Right renal pelvis (tissue), 4 donors: ENCODE results near the gene RAB31. TPM values are rescaled to one million over a fixed set of nuclear protein-coding genes. Genes with fewer than 3 reads are reported as not detected.

Experiments used
- DNase-seq, 4 donors: peaks; one replicate each; pipeline ENCODE4 v3.0.0-alpha.2; 2013; ENCODE audit warnings: low read depth in 4 of 4, low spot score in 3 of 4, missing footprints in 1 of 4
- polyA plus RNA-seq, 4 donors: library from polyadenylated mRNA; unstranded; fragments of 120-200 nt; gene quantifications; one replicate each; pipeline ENCODE4 v1.2.1, GENCODE V29; 2013; ENCODE audit not compliant: insufficient read length in 4 of 4

Gene RAB31
- polyA plus RNA-seq, 4 donors = 27.3 to 36.0 (median 34.0) TPM

DNA sequence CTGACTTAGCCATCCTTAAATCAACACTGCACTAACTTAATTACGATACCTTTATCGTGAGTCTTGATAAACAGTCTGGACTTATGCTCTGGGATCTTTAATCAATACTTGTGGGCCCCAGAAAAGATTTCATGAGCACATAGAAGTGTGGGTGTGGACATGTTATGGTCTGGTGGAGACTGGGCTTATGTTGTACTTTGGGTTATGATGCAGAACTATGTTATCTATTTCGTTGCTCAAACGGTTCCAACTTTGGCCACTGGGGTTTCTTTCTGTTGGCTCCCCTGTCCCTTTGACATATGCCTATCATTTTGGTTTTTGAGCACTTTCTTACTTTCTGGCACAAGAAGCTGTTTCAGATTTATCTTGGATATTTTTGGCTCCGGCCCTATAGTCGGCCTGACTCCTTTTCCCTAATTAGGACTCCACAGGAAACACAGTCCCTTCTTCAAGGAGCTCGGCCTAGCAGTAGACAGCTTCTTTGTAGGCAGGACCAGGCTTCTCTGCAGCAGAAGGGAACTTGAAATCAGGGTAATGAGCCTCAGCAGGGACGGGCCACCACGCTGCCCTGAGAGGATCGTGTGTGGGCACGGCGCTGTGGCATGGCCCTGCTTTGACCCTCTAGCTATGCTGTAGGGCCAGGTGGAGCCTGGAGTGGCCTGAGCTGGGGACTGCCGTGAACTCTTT, 123.1 kb downstream of the RAB31 start:
- no peak for DNase-seq

- DNase-seq = no peak
Measured at GRCh38 chr18:9831723-9832199, 123.7 kb downstream of the RAB31 start.

GRCh38 chr18:9832871-9833270, 124.8 kb downstream of the RAB31 start:
- DNase-seq = no peak

- DNase-seq = no peak
Measured at GRCh38 chr18:9834551-9834950, 126.5 kb downstream of the RAB31 start.

- no peak for DNase-seq
Measured at GRCh38 chr18:9835113-9835755, 127.1 kb downstream of the RAB31 start.

DNA sequence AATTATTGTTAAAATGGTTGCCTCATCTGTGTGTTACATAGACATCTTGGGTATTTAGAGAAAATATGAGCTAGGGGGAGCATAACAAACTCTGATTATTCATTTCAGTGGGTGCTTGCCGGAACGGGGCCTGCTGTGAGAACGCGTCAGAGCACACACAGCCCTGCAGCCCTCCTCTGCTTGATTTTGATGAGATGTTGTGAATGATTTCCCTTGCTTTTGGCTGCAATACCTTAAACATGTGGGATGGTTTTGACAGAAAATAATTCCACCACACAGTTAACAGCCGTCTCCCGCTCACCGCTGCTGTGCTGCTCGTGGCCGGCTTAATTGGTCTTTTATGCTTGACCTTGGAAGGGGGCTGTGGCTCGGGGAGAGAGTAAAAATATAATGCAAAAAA, 127.7 kb downstream of the RAB31 start:
- DNase-seq = no peak

GRCh38 chr18:9838144-9838877, 130.2 kb downstream of the RAB31 start:
- DNase-seq = no peak

DNA sequence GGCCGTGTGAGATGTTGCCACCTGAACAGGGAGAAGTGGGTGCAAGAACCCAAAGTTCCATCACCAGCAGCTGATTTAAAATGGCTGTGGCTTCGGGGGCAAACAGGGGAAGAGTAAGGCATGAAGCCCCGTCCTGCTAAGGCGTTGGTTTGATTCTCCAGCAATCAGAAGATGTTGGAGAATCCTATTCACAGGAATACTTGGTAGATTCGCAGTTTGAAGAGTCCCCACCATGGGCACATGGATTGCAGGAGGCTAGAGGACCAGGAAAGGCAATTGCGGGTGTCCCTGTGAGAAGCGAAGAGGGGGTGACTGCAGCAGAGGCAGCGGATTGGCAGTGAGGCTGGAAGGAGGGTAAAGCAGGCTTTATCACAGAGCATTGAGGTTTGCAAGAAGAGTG, 131.1 kb downstream of the RAB31 start:
- no peak for DNase-seq

DNA sequence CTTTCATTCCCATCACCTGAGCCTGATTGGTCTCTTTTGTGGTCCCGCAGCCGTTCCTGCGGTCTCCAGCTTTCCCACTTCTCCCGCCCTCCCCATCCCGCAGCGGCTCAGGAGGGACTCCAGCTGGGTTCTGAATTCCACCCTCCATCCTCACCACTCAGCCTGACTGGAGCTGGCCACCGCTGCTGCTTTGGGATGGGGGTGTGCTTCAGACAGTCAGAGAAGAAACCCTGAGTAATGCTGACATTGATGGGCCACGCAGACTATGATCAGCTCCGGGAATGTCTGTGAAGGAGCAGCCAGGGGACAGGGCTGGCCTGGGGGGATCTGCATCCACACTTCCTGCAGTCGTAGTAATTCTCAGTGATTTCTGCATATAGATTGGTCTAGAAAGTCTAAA, 131.8 kb downstream of the RAB31 start:
- no peak for DNase-seq

DNA sequence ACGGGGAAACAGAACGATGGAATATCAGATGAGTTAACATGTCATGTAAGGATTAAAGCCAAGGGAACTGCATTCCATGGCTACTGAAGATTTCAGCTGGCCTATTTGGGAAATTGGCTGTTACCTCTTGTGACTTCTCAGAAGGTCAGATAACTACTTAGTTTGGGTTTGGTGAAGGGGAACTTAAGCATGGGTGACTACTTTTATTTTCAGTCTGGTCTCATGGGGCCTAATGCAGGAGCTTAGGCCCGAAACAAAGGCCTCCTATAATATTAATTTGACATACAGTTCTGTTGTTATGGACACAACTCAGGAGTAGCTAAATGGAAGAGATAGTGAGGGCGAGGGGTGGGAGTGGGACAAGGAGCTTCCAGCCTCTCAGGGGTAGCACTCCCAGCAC, 133.7 kb downstream of the RAB31 start:
- no peak for DNase-seq

DNA sequence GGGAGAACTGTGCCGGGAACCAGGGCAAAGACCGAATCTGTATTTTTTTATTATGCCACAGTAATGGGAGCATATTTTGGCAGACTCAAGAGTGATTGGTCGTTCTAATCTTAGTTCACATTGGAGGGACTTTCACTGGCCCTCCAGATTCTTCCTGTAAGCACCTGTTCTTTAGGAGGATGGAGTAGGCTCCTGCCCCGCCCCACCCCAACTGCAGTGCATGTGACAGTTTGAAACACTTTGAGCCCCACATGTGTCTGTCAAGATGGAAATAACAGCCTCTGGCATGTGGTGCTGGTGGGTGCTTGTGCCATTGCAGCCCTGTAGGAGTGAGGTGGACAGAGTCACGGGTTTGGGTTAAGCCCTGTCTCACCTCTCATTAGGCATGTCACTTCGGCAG, 134.3 kb downstream of the RAB31 start:
- no peak for DNase-seq

DNA sequence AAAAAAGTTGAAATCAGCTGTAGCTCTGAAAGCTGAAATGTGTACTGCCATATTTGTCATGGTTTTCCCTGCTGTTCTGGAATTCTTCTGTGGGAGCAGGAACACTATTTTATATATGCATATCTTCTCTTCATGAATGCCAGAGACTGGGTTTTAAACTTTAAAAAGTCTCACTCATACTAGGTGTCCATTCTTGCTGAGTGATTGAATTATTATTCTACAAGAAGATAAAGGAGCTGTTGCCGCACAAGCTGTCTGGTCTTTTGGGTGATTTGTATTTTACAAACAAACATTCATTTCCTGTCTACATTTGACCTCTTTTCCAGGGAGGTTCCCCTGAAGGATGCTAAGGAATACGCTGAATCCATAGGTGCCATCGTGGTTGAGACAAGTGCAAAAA, 137.2 kb downstream of the RAB31 start:
- no peak for DNase-seq

- DNase-seq = no peak
Measured at GRCh38 chr18:9846162-9846925, 138.2 kb downstream of the RAB31 start.

- no peak for DNase-seq
Measured at GRCh38 chr18:9848170-9848879, 140.2 kb downstream of the RAB31 start.

DNA sequence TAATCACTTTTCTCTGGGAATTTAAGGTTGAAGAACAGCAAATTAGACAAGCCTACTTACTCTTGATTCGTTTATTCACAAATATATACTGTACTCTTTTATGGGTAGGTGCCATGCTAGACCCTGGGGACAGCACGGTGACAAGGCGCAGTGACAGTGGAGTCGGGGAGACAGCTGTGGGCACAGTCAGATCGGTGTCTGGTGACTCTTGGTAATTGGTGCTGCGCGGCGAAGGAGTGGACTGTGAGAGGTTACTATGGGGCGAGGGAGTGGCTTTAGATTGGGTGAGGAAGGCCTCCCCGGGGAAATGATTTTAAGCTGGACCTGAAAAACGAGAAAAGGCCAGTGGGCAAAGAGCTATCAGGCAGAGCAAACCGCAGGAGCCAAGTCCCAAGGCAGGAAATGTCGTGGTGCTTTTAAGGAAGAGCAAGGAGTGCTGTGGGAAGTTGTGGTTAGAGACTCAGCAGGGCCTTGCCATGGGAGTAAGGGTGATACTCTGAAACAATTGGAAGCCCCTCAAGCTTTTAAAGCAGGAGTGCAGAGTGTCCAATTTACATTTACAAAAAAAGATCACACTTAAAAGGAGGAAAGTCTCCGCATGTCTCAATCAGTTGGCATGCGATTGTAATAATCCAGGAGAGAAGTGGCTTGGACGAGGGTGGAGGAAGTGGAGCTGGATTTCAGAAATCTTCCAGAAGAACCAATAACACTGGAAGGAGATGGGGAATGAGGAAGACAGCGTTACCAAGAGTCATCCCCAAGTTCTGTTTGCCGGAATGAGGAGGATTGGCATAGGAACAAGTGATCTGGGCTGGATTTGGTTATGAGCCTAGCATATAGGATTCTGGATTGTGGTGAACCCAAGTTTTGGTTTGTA, 141.5 kb downstream of the RAB31 start:
- no peak for DNase-seq

DNA sequence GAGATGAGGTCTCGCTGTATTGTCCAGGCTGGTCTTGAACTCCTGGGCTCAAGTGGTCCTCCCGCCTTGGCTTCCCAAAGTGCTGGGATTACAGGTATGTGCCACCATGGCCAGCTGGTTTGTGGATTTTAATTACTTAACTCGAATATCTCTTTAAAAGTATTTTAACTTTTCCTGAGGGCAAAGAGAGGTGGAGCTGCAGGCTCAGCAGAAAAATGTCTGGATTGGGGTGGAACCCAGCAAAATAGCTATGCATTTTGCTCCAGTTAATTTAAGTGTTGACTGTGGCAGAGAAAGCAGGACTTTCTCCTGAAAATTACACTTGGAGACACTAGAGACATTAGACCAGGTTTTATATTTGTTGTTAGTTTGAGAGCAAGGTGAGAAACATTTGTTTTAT, 142.2 kb downstream of the RAB31 start:
- no peak for DNase-seq

DNA sequence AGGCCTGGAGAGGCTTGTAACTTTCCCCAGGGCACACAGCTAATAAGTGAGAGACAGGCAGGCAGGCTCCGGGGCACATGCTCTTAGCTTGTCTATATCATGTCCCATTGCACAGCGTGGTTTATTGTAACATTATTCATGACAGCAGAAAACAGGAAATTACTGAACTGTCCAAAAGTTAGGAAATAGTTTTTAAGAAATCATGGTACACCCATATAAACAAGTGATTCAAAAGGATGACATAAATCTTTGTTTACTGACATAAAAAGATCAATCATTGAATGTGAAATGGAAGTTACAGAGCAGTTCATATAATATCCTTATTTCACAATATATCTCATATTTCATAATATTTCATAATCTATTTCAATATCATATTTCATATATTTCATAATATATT, 143.4 kb downstream of the RAB31 start:
- no peak for DNase-seq

DNA sequence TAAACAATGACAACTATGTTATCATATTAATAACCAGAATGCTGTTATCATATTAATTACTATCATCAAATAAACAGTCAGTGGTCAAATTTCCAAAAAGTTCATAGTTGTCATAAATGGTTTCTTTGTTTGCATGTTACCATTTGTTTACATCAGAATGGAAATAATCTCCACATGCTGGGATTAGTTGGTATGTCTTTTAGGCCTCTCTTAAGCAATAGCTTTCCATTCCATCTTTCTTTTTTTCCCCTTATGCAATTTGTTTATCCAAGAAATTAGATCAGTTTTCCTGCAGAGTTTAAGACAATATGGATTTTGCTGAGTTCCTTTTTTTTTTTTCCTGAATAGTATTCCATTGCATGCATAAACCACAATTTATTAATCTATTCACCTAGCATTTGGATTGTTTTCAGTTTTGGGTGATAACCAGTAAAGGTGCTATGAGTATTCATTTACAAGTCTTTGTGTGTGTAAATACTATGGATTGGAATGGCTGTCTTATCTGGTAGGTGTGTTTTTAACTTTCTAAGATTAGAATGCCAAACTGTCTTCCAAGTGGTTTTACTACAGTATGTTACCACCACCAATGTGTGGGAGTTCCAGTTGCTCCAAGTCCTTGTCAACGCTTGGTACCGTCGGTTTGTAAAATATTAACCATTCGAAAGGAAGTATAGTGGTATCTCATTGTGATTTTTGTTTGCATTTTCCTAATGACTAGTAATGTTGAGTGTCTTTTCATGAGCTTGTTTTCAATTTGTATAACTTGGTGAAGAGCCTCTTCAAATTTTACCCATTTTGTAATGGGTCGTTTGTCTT, 144.4 kb downstream of the RAB31 start:
- no peak for DNase-seq
